ENCODE data around the gene HOXD10. TPM values are rescaled to one million over a fixed set of nuclear protein-coding genes. Genes with fewer than 3 reads are reported as not detected.

HOXD10 gene
- polyA plus RNA-seq, 6 donors from 2014 or later, result not detected

Other genes starting within 250 kb of the HOXD10 start
- gene LNPK, start 114.5 kb upstream of the HOXD10 start, polyA plus RNA-seq (ENCODE audit: low read depth in 6 of 6), result 10 to 100 TPM in 4 of 6 donors, 1 to 10 TPM in 2; 7.1 to 15.6 (median 10.2) TPM
- not detected for gene EVX2, start 32.8 kb upstream of the HOXD10 start, polyA plus RNA-seq (ENCODE audit: low read depth in 6 of 6)
- gene HOXD13, start 24.1 kb upstream of the HOXD10 start, polyA plus RNA-seq (ENCODE audit: low read depth in 6 of 6), result not detected
- gene HOXD12, start 17.0 kb upstream of the HOXD10 start, polyA plus RNA-seq (ENCODE audit: low read depth in 6 of 6), result not detected
- gene HOXD11, start 9.5 kb upstream of the HOXD10 start, polyA plus RNA-seq (ENCODE audit: low read depth in 6 of 6), result not detected
- gene HOXD9, start 5.9 kb downstream of the HOXD10 start, polyA plus RNA-seq (ENCODE audit: low read depth in 6 of 6), result not detected
- not detected for gene HOXD8, start 12.9 kb downstream of the HOXD10 start, polyA plus RNA-seq (ENCODE audit: low read depth in 6 of 6)
- not detected for gene HOXD4, start 34.8 kb downstream of the HOXD10 start, polyA plus RNA-seq (ENCODE audit: low read depth in 6 of 6)
- gene HOXD3, start 40.5 kb downstream of the HOXD10 start, polyA plus RNA-seq (ENCODE audit: low read depth in 6 of 6), result not detected
- not detected for gene HOXD1, start 71.9 kb downstream of the HOXD10 start, polyA plus RNA-seq (ENCODE audit: low read depth in 6 of 6)
- gene MTX2, start 152.7 kb downstream of the HOXD10 start, polyA plus RNA-seq (ENCODE audit: low read depth in 6 of 6), result 10 to 100 TPM; 10.7 to 44.4 (median 19.3) TPM

All from naive B cell (primary cell).